Tibial nerve (tissue), 4 donors: ENCODE measurements around the gene SFMBT2.

Source experiments
- CTCF ChIP-seq, 5 experiments: fragments of 200-600 bp in 3 of 5; fragments of 450-650 bp in 2 of 5; sonication (generic) in 3 of 5; IDR thresholded peaks; one replicate each; pipeline ENCODE4 v1.5.1; 2016 to 2019; ENCODE audit warnings: antibody characterized with exemption in 5 of 5, mild to moderate bottlenecking in 3 of 5, moderate library complexity in 2 of 5
- EP300 ChIP-seq, 2 donors: sonication (generic); formaldehyde crosslinking; IDR thresholded peaks; one replicate each; pipeline ENCODE4 v1.6.1; 2017; ENCODE audit warnings: antibody characterized with exemption in 2 of 2, mild to moderate bottlenecking in 1 of 2
- POLR2A ChIP-seq, 2 donors: fragments of 450-650 bp; IDR thresholded peaks; one replicate each; pipeline ENCODE4 v1.6.1; 2017; ENCODE audit warnings: antibody characterized with exemption in 2 of 2, mild to moderate bottlenecking in 2 of 2, moderate library complexity in 2 of 2

GRCh38 chr10:7373039-7373438 is 37.8 kb downstream of the SFMBT2 start:
- no peak for TF ChIP-seq CTCF (IDR thresholded peaks at IDR 0.05)
- TF ChIP-seq POLR2A (IDR thresholded peaks at IDR 0.05): no peak
- TF ChIP-seq EP300 (IDR thresholded peaks at IDR 0.05): no peak
